ENCODE data around the gene NPAP1.
"Not testable (repeated sequence)": the region's sequence is repeated elsewhere in the genome, so short reads cannot be mapped to it uniquely, and the experiment has no call there.

NPAP1 gene, protein sequence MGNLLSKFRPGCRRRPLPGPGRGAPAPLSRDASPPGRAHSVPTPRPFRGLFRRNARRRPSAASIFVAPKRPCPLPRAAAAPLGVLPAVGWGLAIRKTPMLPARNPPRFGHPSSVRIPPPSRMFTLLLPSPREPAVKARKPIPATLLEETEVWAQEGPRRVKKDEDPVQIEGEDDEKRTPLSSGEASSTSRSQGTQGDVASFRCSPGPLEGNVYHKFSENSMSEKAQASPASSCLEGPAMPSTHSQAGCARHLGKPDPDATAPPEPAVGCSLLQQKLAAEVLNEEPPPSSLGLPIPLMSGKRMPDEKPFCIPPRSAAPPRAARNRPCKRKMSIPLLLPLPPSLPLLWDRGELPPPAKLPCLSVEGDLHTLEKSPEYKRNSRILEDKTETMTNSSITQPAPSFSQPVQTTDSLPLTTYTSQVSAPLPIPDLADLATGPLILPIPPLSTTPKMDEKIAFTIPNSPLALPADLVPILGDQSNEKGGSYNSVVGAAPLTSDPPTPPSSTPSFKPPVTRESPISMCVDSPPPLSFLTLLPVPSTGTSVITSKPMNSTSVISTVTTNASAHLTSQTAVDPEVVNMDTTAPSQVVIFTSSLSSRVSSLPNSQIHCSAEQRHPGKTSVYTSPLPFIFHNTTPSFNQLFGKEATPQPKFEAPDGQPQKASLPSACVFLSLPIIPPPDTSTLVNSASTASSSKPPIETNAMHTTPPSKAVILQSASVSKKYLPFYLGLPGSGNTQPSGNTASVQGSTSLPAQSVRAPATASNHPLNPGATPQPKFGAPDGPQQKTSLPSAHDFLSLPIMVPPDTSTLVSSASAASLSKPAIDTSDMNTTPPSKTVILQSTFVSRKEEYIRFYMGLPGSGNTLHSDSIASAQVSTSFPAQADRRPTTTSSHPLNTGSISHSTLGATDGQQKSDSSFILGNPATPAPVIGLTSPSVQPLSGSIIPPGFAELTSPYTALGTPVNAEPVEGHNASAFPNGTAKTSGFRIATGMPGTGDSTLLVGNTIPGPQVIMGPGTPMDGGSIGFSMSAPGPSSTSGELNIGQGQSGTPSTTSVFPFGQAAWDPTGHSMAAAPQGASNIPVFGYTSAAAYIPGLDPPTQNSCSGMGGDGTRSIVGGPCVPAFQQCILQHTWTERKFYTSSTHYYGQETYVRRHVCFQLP

DNA sequence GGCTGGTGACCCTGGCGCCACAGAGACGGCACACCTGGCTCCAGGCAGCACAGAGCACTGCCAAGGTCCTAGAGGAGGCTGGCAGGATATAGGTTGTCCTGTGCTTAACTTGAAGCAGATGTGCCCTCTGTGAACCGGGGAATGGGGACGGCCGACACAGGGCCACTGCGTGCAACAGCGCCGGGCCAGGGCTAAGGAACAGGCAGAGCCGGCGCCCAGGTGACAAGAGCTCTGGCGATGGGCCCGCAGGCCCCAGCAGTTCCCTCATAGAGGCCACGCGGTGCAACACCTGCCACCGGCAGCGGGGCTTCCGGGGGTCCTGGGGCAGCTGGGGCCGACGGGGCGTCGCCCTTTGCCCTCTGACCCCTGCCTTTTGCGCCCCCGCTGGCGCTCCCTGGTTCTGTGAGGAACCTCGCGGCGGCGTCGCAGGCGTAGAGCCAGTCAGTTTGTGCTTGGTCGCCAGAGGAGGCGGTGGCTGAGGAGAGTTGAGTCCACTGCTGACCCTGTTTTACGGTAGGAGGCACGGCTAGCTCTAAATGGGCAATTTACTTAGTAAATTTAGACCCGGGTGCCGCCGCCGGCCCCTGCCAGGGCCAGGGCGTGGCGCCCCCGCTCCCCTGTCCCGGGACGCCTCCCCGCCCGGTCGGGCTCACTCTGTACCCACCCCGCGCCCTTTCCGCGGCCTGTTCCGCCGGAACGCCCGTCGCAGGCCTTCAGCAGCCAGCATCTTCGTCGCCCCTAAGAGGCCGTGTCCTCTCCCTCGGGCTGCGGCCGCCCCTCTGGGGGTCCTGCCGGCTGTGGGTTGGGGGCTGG lies at the start of gene NPAP1:
Gene NPAP1, plus strand, starts transcription at position 444 of the 813 bp plus-strand sequence. Its CDS starts 93 bp downstream, at position 537.
- DNase-seq (ENCODE audit: extremely low spot score), result no peak
- ChIA-PET POLR2A (no interaction called here), CTCF (no interaction called here)
- TF ChIP-seq, protein P1, sequence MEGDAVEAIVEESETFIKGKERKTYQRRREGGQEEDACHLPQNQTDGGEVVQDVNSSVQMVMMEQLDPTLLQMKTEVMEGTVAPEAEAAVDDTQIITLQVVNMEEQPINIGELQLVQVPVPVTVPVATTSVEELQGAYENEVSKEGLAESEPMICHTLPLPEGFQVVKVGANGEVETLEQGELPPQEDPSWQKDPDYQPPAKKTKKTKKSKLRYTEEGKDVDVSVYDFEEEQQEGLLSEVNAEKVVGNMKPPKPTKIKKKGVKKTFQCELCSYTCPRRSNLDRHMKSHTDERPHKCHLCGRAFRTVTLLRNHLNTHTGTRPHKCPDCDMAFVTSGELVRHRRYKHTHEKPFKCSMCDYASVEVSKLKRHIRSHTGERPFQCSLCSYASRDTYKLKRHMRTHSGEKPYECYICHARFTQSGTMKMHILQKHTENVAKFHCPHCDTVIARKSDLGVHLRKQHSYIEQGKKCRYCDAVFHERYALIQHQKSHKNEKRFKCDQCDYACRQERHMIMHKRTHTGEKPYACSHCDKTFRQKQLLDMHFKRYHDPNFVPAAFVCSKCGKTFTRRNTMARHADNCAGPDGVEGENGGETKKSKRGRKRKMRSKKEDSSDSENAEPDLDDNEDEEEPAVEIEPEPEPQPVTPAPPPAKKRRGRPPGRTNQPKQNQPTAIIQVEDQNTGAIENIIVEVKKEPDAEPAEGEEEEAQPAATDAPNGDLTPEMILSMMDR (IDR thresholded peaks at IDR 0.05; ENCODE audit: control extremely low read depth, extremely low read depth, low read depth, missing control alignments), result no peak

DNA sequence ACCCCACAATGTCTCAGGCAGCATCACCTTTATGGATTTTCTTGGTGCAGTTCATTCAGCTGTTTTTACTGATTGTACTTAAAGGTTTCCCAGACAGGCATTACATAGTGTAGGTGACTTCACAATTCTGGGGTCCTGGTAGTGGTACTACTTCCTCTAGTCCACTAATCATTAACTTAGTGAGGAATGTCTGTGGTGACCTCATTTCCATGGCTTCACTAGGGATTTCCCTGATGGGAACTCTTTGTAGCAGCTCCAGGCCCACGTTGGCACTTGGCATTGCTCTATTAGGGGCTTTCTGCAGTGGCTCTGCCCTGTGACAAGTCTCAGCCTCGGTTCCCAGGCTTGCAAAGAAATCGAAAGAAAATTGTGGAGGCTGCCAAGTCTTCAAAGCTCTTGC lies 48.1 kb upstream of the NPAP1 start:
- POLR2A ChIA-PET, result no interaction called here
- CTCF ChIA-PET, result no interaction called here
- DNase-seq (ENCODE audit: extremely low spot score), result no peak
- TF ChIP-seq, protein P1 (IDR thresholded peaks at IDR 0.05; ENCODE audit: control extremely low read depth, extremely low read depth, low read depth, missing control alignments), result no peak

DNA sequence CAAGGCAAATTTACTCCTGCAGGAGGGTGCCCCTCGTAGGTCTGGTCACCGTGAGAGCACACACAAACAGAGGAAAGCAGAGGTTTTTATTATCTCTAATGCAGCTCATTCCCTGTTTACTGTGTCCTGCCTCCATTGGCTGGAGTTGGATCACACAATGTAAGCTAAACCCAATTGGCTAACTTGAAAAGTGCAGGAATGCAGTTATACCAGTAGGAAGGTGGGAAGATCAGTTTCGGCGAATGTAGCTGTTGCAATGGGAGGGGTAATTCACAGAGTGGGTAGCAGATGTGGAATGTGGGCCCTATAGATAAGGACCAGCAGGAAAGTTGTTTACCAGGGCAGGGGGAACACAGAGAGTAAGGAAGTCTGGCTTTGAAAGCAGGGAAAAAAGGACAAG lies 42.5 kb upstream of the NPAP1 start:
- no peak for DNase-seq (ENCODE audit: extremely low spot score)
- TF ChIP-seq, protein P1 (IDR thresholded peaks at IDR 0.05; ENCODE audit: control extremely low read depth, extremely low read depth, low read depth, missing control alignments), result no peak
- POLR2A ChIA-PET, result no interaction called here
- CTCF ChIA-PET, result no interaction called here

DNA sequence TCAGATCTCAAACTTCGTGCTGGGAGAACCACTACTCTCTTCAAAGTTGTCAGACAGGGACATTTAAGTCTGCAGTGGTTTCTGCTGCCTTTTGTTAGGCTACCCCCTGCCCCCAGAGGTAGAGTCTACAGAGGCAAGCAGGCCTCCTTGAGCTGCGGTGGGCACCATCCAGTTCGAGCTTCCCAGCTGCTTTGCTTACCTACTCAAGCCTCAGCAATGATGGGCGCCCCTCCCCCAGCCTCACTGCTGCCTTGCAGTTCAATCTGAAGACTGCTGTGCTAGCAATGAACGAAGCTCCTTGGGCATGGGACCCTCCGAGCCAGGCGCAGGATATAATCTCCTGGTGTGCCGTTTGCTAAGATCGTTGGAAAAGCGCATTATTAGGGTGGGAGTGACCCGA lies 36.2 kb upstream of the NPAP1 start:
- CTCF ChIA-PET; POLR2A ChIA-PET; DNase-seq (ENCODE audit: extremely low spot score): not testable (repeated sequence)

DNA sequence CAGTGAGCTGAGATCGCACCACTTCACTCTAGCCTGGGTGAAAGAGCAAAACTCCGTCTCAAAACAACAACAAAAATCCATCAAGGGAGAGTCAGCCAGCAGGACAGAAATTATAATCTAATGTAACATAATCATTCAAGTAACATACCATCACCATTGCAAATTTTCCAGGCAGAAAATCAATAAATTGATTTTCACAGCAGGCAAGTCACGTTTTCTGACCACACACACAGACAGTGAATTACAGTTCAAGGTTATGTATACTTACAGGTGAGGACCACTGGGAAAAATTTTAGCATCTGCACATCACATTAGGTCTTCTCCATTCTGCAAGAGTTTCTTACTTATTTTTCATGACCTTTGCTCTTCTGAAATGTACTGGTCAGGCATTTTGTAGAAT lies 29.9 kb upstream of the NPAP1 start:
- CTCF ChIA-PET, result interaction anchor here (1.0 kb wide), 1 partner anchor 8 kb away, joined by 3 read pairs; no protein-coding TSS in a partner anchor
- TF ChIP-seq, protein P1 (IDR thresholded peaks at IDR 0.05; ENCODE audit: control extremely low read depth, extremely low read depth, low read depth, missing control alignments), result no peak
- POLR2A ChIA-PET, result no interaction called here
- DNase-seq (ENCODE audit: extremely low spot score), result no peak

DNA sequence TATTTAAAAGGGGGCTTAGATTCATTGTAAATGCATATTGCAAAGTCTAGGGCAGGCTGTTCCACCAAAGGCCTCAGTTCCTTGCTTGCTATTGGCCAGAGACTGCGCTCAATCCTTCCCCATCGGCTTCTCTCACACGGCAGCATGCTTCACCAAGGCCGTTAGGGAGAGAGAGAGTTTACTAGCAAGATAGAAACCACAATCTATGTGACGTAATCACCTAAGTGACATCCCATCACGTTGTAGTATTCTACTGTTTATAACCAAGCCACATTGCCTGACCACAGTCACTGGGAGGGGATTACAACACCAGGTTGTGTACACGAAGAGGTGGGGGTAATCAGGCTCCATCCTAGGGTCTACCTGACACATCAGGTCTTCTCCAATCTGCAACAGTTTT lies 16.0 kb upstream of the NPAP1 start:
- TF ChIP-seq, protein P1 (IDR thresholded peaks at IDR 0.05; ENCODE audit: control extremely low read depth, extremely low read depth, low read depth, missing control alignments), result no peak
- POLR2A ChIA-PET, result no interaction called here
- CTCF ChIA-PET, result no interaction called here
- DNase-seq (ENCODE audit: extremely low spot score), result no peak

All from GM10248 (cell line).